Mucosa of stomach (tissue), 1 donor: ENCODE measurements around the gene GRIP2.

Source experiments
- H3K27me3 ChIP-seq: one replicate; pipeline ENCODE4 v1.7.0; 2013; ENCODE audit warnings: mild to moderate bottlenecking, low read length; ENCODE audit not compliant: control insufficient read depth, insufficient read depth
- H3K36me3 ChIP-seq: one replicate; pipeline ENCODE4 v1.7.0; 2013; ENCODE audit warnings: low read length; ENCODE audit not compliant: control insufficient read depth, insufficient read depth
- H3K4me1 ChIP-seq: one replicate; pipeline ENCODE4 v1.7.0; 2013; ENCODE audit warnings: mild to moderate bottlenecking, low read length; ENCODE audit not compliant: control insufficient read depth, insufficient read depth
- H3K4me3 ChIP-seq: one replicate; pipeline ENCODE4 v1.7.0; 2013; ENCODE audit warnings: low read length
- H3K9ac ChIP-seq: one replicate; pipeline ENCODE4 v1.7.0; 2013; ENCODE audit warnings: mild to moderate bottlenecking, low read length, moderate library complexity
- H3K9me3 ChIP-seq: one replicate; pipeline ENCODE4 v1.7.0; 2013; ENCODE audit warnings: mild to moderate bottlenecking, low read length, moderate library complexity; ENCODE audit not compliant: control insufficient read depth
- donor health status: Pancreatic carcinoma.

The GRIP2 gene

GRCh38 chr3:14558029-14558428, 17.9 kb upstream of the GRIP2 start:
- Histone ChIP-seq H3K27me3 (peaks cover 6% of the 10 kb centered on the region), H3K9me3 (no peaks in the 10 kb centered on the region), H3K4me3 (no peak overlapping the region), H3K4me1 (peaks cover 16% of the 10 kb centered on the region), H3K36me3 (no peaks in the 10 kb centered on the region), H3K9ac (no peak overlapping the region)

GRCh38 chr3:14555835-14556234, 15.7 kb upstream of the GRIP2 start:
- Histone ChIP-seq H3K9ac (no peak overlapping the region), H3K4me3 (no peak overlapping the region), H3K4me1 (peaks cover 16% of the 10 kb centered on the region), H3K36me3 (no peaks in the 10 kb centered on the region), H3K27me3 (peaks cover 6% of the 10 kb centered on the region), H3K9me3 (no peaks in the 10 kb centered on the region)

GRCh38 chr3:14554715-14555114, 14.6 kb upstream of the GRIP2 start:
- no peaks in the 10 kb centered on the region for H3K9me3 ChIP-seq
- H3K9ac ChIP-seq: no peak overlapping the region
- H3K4me1 ChIP-seq: peaks cover 16% of the 10 kb centered on the region

GRCh38 chr3:14553871-14554270, 13.7 kb upstream of the GRIP2 start:
- Histone ChIP-seq H3K27me3 (peaks cover 6% of the 10 kb centered on the region), H3K9me3 (no peaks in the 10 kb centered on the region), H3K4me1 (peaks cover 16% of the 10 kb centered on the region), H3K4me3 (no peak overlapping the region), H3K36me3 (no peaks in the 10 kb centered on the region), H3K9ac (no peak overlapping the region)

More at GRCh38 chr3:14554715-14555114, 14.6 kb upstream of the GRIP2 start:
- H3K4me3 ChIP-seq: no peak overlapping the region
- H3K36me3 ChIP-seq: no peaks in the 10 kb centered on the region
- H3K27me3 ChIP-seq: peaks cover 6% of the 10 kb centered on the region

- Histone ChIP-seq H3K4me3 (no peak overlapping the region), H3K36me3 (no peaks in the 10 kb centered on the region), H3K27me3 (peaks cover 6% of the 10 kb centered on the region), H3K4me1 (peaks cover 26% of the 10 kb centered on the region), H3K9me3 (no peaks in the 10 kb centered on the region), H3K9ac (no peak overlapping the region)
Measured at GRCh38 chr3:14552717-14553116, 12.6 kb upstream of the GRIP2 start.

- Histone ChIP-seq H3K9me3 (no peaks in the 10 kb centered on the region), H3K4me3 (no peak overlapping the region), H3K27me3 (peaks cover 6% of the 10 kb centered on the region), H3K36me3 (no peaks in the 10 kb centered on the region), H3K9ac (no peak overlapping the region), H3K4me1 (peaks cover 32% of the 10 kb centered on the region)
Measured at GRCh38 chr3:14552041-14552648, 12.0 kb upstream of the GRIP2 start.

- no peak overlapping the region for H3K4me3 ChIP-seq
- no peak overlapping the region for H3K9ac ChIP-seq
- H3K9me3 ChIP-seq: no peaks in the 10 kb centered on the region
- H3K27me3 ChIP-seq: peaks cover 6% of the 10 kb centered on the region
- H3K4me1 ChIP-seq: peaks cover 32% of the 10 kb centered on the region
- H3K36me3 ChIP-seq: no peaks in the 10 kb centered on the region
Measured at GRCh38 chr3:14550651-14551611, 10.8 kb upstream of the GRIP2 start.

- peaks cover 24% of the 10 kb centered on the region for H3K4me1 ChIP-seq
- H3K9ac ChIP-seq: no peak overlapping the region
- no peaks in the 10 kb centered on the region for H3K36me3 ChIP-seq
- no peaks in the 10 kb centered on the region for H3K27me3 ChIP-seq
- no peak overlapping the region for H3K4me3 ChIP-seq
- no peaks in the 10 kb centered on the region for H3K9me3 ChIP-seq
Measured at GRCh38 chr3:14550181-14550580, 10.0 kb upstream of the GRIP2 start.

GRCh38 chr3:14549256-14549919, 9.2 kb upstream of the GRIP2 start:
- Histone ChIP-seq H3K36me3 (no peaks in the 10 kb centered on the region), H3K9ac (no peak overlapping the region), H3K27me3 (no peaks in the 10 kb centered on the region), H3K4me1 (peaks cover 20% of the 10 kb centered on the region), H3K4me3 (no peak overlapping the region), H3K9me3 (no peaks in the 10 kb centered on the region)

- H3K4me3 ChIP-seq: no peak overlapping the region
- no peaks in the 10 kb centered on the region for H3K27me3 ChIP-seq
- H3K36me3 ChIP-seq: no peaks in the 10 kb centered on the region
- H3K9me3 ChIP-seq: no peaks in the 10 kb centered on the region
- peaks cover 20% of the 10 kb centered on the region for H3K4me1 ChIP-seq
- H3K9ac ChIP-seq: no peak overlapping the region
Measured at GRCh38 chr3:14548321-14548729, 8.2 kb upstream of the GRIP2 start.

- Histone ChIP-seq H3K9ac (no peak overlapping the region), H3K4me3 (no peak overlapping the region), H3K27me3 (no peaks in the 10 kb centered on the region)
Measured at GRCh38 chr3:14547693-14548092, 7.6 kb upstream of the GRIP2 start.

GRCh38 chr3:14546041-14546440, 5.9 kb upstream of the GRIP2 start:
- H3K4me1 ChIP-seq: peaks cover 20% of the 10 kb centered on the region
- no peak overlapping the region for H3K9ac ChIP-seq
- H3K36me3 ChIP-seq: no peaks in the 10 kb centered on the region
- no peaks in the 10 kb centered on the region for H3K9me3 ChIP-seq
- no peaks in the 10 kb centered on the region for H3K27me3 ChIP-seq
- no peak overlapping the region for H3K4me3 ChIP-seq

More at GRCh38 chr3:14547693-14548092, 7.6 kb upstream of the GRIP2 start:
- Histone ChIP-seq H3K9me3 (no peaks in the 10 kb centered on the region), H3K36me3 (no peaks in the 10 kb centered on the region), H3K4me1 (peaks cover 20% of the 10 kb centered on the region)
